ENCODE measurements around the gene KIF2A. TPM values are rescaled to one million over a fixed set of nuclear protein-coding genes. Genes with fewer than 3 reads are reported as not detected.

Gene KIF2A
- 30.3 TPM for total RNA-seq

GRCh38 chr5:62305715-62306322, at the start of gene KIF2A:
TSS of gene KIF2A (plus strand) at chr5:62306206. CDS start at chr5:62306473, 267 bp downstream.
- Histone ChIP-seq H3K27me3 (ENCODE audit: control insufficient read depth in 3 of 3, insufficient read depth in 3 of 3, low read length in 3 of 3) (no peaks in the 10 kb centered on the region), H3K9me3 (ENCODE audit: control insufficient read depth in 3 of 3, low read length in 3 of 3) (no peaks in the 10 kb centered on the region), H3K27ac (ENCODE audit: low read depth, low read length) (peak within 1 kb of the TSS; percentile 36), H3K36me3 (ENCODE audit: control insufficient read depth in 3 of 3, insufficient read depth in 3 of 3, low read length in 3 of 3) (no peaks in the 10 kb centered on the region), H3K4me3 (ENCODE audit: low read length in 3 of 3) (peak within 1 kb of the TSS; percentile 77 to 89 (median 86)), H3K9ac (ENCODE audit: low read depth in 1 of 3, low read length in 3 of 3) (peak within 1 kb of the TSS; percentile 77 to 84 (median 82)), H3K4me1 (ENCODE audit: control insufficient read depth in 3 of 3, insufficient read depth in 3 of 3, low read length in 3 of 3) (peaks cover 8 to 14% (median 11%) of the 10 kb centered on the region in 3 donors)

GRCh38 chr5:62257020-62257367, 49.0 kb upstream of the KIF2A start:
- H3K27ac ChIP-seq (ENCODE audit: low read depth, low read length): no peak overlapping the region
- no peaks in the 10 kb centered on the region for H3K36me3 ChIP-seq (ENCODE audit: control insufficient read depth in 3 of 3, insufficient read depth in 3 of 3, low read length in 3 of 3)
- no peaks in the 10 kb centered on the region for H3K9me3 ChIP-seq (ENCODE audit: control insufficient read depth in 3 of 3, low read length in 3 of 3)
- H3K27me3 ChIP-seq (ENCODE audit: control insufficient read depth in 3 of 3, insufficient read depth in 3 of 3, low read length in 3 of 3): no peaks in the 10 kb centered on the region
- H3K9ac ChIP-seq (ENCODE audit: low read depth in 1 of 3, low read length in 3 of 3): no peak overlapping the region
- H3K4me1 ChIP-seq (ENCODE audit: control insufficient read depth in 3 of 3, insufficient read depth in 3 of 3, low read length in 3 of 3): no peaks in the 10 kb centered on the region
- H3K4me3 ChIP-seq (ENCODE audit: low read length in 3 of 3): no peak overlapping the region

- Histone ChIP-seq H3K36me3 (ENCODE audit: control insufficient read depth in 3 of 3, insufficient read depth in 3 of 3, low read length in 3 of 3) (no peaks in the 10 kb centered on the region), H3K9me3 (ENCODE audit: control insufficient read depth in 3 of 3, low read length in 3 of 3) (no peaks in the 10 kb centered on the region), H3K4me3 (ENCODE audit: low read length in 3 of 3) (no peak overlapping the region), H3K27ac (ENCODE audit: low read depth, low read length) (no peak overlapping the region), H3K9ac (ENCODE audit: low read depth in 1 of 3, low read length in 3 of 3) (no peak overlapping the region), H3K27me3 (ENCODE audit: control insufficient read depth in 3 of 3, insufficient read depth in 3 of 3, low read length in 3 of 3) (no peaks in the 10 kb centered on the region), H3K4me1 (ENCODE audit: control insufficient read depth in 3 of 3, insufficient read depth in 3 of 3, low read length in 3 of 3) (no peaks in the 10 kb centered on the region)
Measured at GRCh38 chr5:62258654-62259053, 47.4 kb upstream of the KIF2A start.

- Histone ChIP-seq H3K4me3 (ENCODE audit: low read length in 3 of 3) (no peak overlapping the region), H3K9ac (ENCODE audit: low read depth in 1 of 3, low read length in 3 of 3) (no peak overlapping the region), H3K27ac (ENCODE audit: low read depth, low read length) (no peak overlapping the region), H3K36me3 (ENCODE audit: control insufficient read depth in 3 of 3, insufficient read depth in 3 of 3, low read length in 3 of 3) (no peaks in the 10 kb centered on the region), H3K27me3 (ENCODE audit: control insufficient read depth in 3 of 3, insufficient read depth in 3 of 3, low read length in 3 of 3) (no peaks in the 10 kb centered on the region), H3K9me3 (ENCODE audit: control insufficient read depth in 3 of 3, low read length in 3 of 3) (no peaks in the 10 kb centered on the region), H3K4me1 (ENCODE audit: control insufficient read depth in 3 of 3, insufficient read depth in 3 of 3, low read length in 3 of 3) (no peaks in the 10 kb centered on the region)
Measured at GRCh38 chr5:62259699-62260250, 46.2 kb upstream of the KIF2A start.

GRCh38 chr5:62260513-62260912, 45.5 kb upstream of the KIF2A start:
- no peak overlapping the region for H3K9ac ChIP-seq (ENCODE audit: low read depth in 1 of 3, low read length in 3 of 3)
- no peak overlapping the region for H3K27ac ChIP-seq (ENCODE audit: low read depth, low read length)
- H3K27me3 ChIP-seq (ENCODE audit: control insufficient read depth in 3 of 3, insufficient read depth in 3 of 3, low read length in 3 of 3): no peaks in the 10 kb centered on the region
- H3K9me3 ChIP-seq (ENCODE audit: control insufficient read depth in 3 of 3, low read length in 3 of 3): no peaks in the 10 kb centered on the region
- no peak overlapping the region for H3K4me3 ChIP-seq (ENCODE audit: low read length in 3 of 3)
- no peaks in the 10 kb centered on the region for H3K4me1 ChIP-seq (ENCODE audit: control insufficient read depth in 3 of 3, insufficient read depth in 3 of 3, low read length in 3 of 3)
- no peaks in the 10 kb centered on the region for H3K36me3 ChIP-seq (ENCODE audit: control insufficient read depth in 3 of 3, insufficient read depth in 3 of 3, low read length in 3 of 3)

GRCh38 chr5:62263401-62263800, 42.6 kb upstream of the KIF2A start:
- Histone ChIP-seq H3K27me3 (ENCODE audit: control insufficient read depth in 3 of 3, insufficient read depth in 3 of 3, low read length in 3 of 3) (no peaks in the 10 kb centered on the region), H3K27ac (ENCODE audit: low read depth, low read length) (no peak overlapping the region), H3K4me3 (ENCODE audit: low read length in 3 of 3) (no peak overlapping the region), H3K4me1 (ENCODE audit: control insufficient read depth in 3 of 3, insufficient read depth in 3 of 3, low read length in 3 of 3) (no peaks in the 10 kb centered on the region), H3K9me3 (ENCODE audit: control insufficient read depth in 3 of 3, low read length in 3 of 3) (no peaks in the 10 kb centered on the region), H3K36me3 (ENCODE audit: control insufficient read depth in 3 of 3, insufficient read depth in 3 of 3, low read length in 3 of 3) (no peaks in the 10 kb centered on the region), H3K9ac (ENCODE audit: low read depth in 1 of 3, low read length in 3 of 3) (no peak overlapping the region)

GRCh38 chr5:62265648-62266112, 40.3 kb upstream of the KIF2A start:
- Histone ChIP-seq H3K9ac (ENCODE audit: low read depth in 1 of 3, low read length in 3 of 3) (no peak overlapping the region), H3K36me3 (ENCODE audit: control insufficient read depth in 3 of 3, insufficient read depth in 3 of 3, low read length in 3 of 3) (no peaks in the 10 kb centered on the region), H3K27me3 (ENCODE audit: control insufficient read depth in 3 of 3, insufficient read depth in 3 of 3, low read length in 3 of 3) (no peaks in the 10 kb centered on the region), H3K4me1 (ENCODE audit: control insufficient read depth in 3 of 3, insufficient read depth in 3 of 3, low read length in 3 of 3) (no peaks in the 10 kb centered on the region), H3K9me3 (ENCODE audit: control insufficient read depth in 3 of 3, low read length in 3 of 3) (no peaks in the 10 kb centered on the region), H3K27ac (ENCODE audit: low read depth, low read length) (no peak overlapping the region), H3K4me3 (ENCODE audit: low read length in 3 of 3) (no peak overlapping the region)

- no peaks in the 10 kb centered on the region for H3K4me1 ChIP-seq (ENCODE audit: control insufficient read depth in 3 of 3, insufficient read depth in 3 of 3, low read length in 3 of 3)
- no peaks in the 10 kb centered on the region for H3K9me3 ChIP-seq (ENCODE audit: control insufficient read depth in 3 of 3, low read length in 3 of 3)
- no peak overlapping the region for H3K9ac ChIP-seq (ENCODE audit: low read depth in 1 of 3, low read length in 3 of 3)
- H3K27me3 ChIP-seq (ENCODE audit: control insufficient read depth in 3 of 3, insufficient read depth in 3 of 3, low read length in 3 of 3): no peaks in the 10 kb centered on the region
- no peak overlapping the region for H3K4me3 ChIP-seq (ENCODE audit: low read length in 3 of 3)
- no peak overlapping the region for H3K27ac ChIP-seq (ENCODE audit: low read depth, low read length)
- no peaks in the 10 kb centered on the region for H3K36me3 ChIP-seq (ENCODE audit: control insufficient read depth in 3 of 3, insufficient read depth in 3 of 3, low read length in 3 of 3)
Measured at GRCh38 chr5:62266573-62266972, 39.4 kb upstream of the KIF2A start.

GRCh38 chr5:62268234-62268633, 37.8 kb upstream of the KIF2A start:
- Histone ChIP-seq H3K9ac (ENCODE audit: low read depth in 1 of 3, low read length in 3 of 3) (no peak overlapping the region), H3K36me3 (ENCODE audit: control insufficient read depth in 3 of 3, insufficient read depth in 3 of 3, low read length in 3 of 3) (no peaks in the 10 kb centered on the region), H3K4me3 (ENCODE audit: low read length in 3 of 3) (no peak overlapping the region), H3K9me3 (ENCODE audit: control insufficient read depth in 3 of 3, low read length in 3 of 3) (no peaks in the 10 kb centered on the region), H3K27ac (ENCODE audit: low read depth, low read length) (no peak overlapping the region), H3K27me3 (ENCODE audit: control insufficient read depth in 3 of 3, insufficient read depth in 3 of 3, low read length in 3 of 3) (no peaks in the 10 kb centered on the region), H3K4me1 (ENCODE audit: control insufficient read depth in 3 of 3, insufficient read depth in 3 of 3, low read length in 3 of 3) (no peaks in the 10 kb centered on the region)

GRCh38 chr5:62268792-62269191, 37.2 kb upstream of the KIF2A start:
- Histone ChIP-seq H3K36me3 (ENCODE audit: control insufficient read depth in 3 of 3, insufficient read depth in 3 of 3, low read length in 3 of 3) (no peaks in the 10 kb centered on the region), H3K4me1 (ENCODE audit: control insufficient read depth in 3 of 3, insufficient read depth in 3 of 3, low read length in 3 of 3) (no peaks in the 10 kb centered on the region), H3K27me3 (ENCODE audit: control insufficient read depth in 3 of 3, insufficient read depth in 3 of 3, low read length in 3 of 3) (no peaks in the 10 kb centered on the region), H3K27ac (ENCODE audit: low read depth, low read length) (no peak overlapping the region), H3K9me3 (ENCODE audit: control insufficient read depth in 3 of 3, low read length in 3 of 3) (no peaks in the 10 kb centered on the region), H3K9ac (ENCODE audit: low read depth in 1 of 3, low read length in 3 of 3) (no peak overlapping the region), H3K4me3 (ENCODE audit: low read length in 3 of 3) (no peak overlapping the region)
